DMS79 (cell line): ENCODE data around the gene C14orf119.

Source experiments
- DNase-seq: peaks from one replicate; lab custom pipeline; 2025; lab: John Stamatoyannopoulos, UW

C14orf119 gene

GRCh38 chr14:23095196-23096108, at the start of gene C14orf119:
Gene C14orf119 (plus strand): TSS chr14:23095505. CDS start chr14:23097659, 2,154 bp downstream.
- no peak for DNase-seq

- no peak for DNase-seq
These were observed 48.2 kb upstream of the C14orf119 start for GRCh38 chr14:23047034-23047634.

- no peak for DNase-seq
These were observed 47.3 kb upstream of the C14orf119 start for GRCh38 chr14:23047751-23048693.

GRCh38 chr14:23049011-23049410, 46.3 kb upstream of the C14orf119 start:
- DNase-seq = no peak

GRCh38 chr14:23051141-23052057, 43.9 kb upstream of the C14orf119 start:
- DNase-seq = no peak

- DNase-seq = no peak
These were observed 43.1 kb upstream of the C14orf119 start for GRCh38 chr14:23052182-23052623.

GRCh38 chr14:23052671-23053070, 42.6 kb upstream of the C14orf119 start:
- no peak for DNase-seq

- DNase-seq = no peak
These were observed 41.9 kb upstream of the C14orf119 start for GRCh38 chr14:23053426-23053825.

- no peak for DNase-seq
These were observed 41.1 kb upstream of the C14orf119 start for GRCh38 chr14:23054000-23054811.

GRCh38 chr14:23055147-23055550, 40.2 kb upstream of the C14orf119 start:
- no peak for DNase-seq

GRCh38 chr14:23055621-23056144, 39.6 kb upstream of the C14orf119 start:
- no peak for DNase-seq

GRCh38 chr14:23056145-23056955, 39.0 kb upstream of the C14orf119 start:
- DNase-seq = no peak

- no peak for DNase-seq
These were observed 38.1 kb upstream of the C14orf119 start, which contains the start of gene CDH24 for GRCh38 chr14:23056956-23057756. Gene CDH24 (minus strand): TSS chr14:23057520. CDS start chr14:23055733, 1,787 bp downstream.

- DNase-seq = no peak
These were observed 37.3 kb upstream of the C14orf119 start for GRCh38 chr14:23057757-23058653.

- no peak for DNase-seq
These were observed 36.4 kb upstream of the C14orf119 start for GRCh38 chr14:23058654-23059504.
